ENCODE measurements around the gene RASL10A.

DNA sequence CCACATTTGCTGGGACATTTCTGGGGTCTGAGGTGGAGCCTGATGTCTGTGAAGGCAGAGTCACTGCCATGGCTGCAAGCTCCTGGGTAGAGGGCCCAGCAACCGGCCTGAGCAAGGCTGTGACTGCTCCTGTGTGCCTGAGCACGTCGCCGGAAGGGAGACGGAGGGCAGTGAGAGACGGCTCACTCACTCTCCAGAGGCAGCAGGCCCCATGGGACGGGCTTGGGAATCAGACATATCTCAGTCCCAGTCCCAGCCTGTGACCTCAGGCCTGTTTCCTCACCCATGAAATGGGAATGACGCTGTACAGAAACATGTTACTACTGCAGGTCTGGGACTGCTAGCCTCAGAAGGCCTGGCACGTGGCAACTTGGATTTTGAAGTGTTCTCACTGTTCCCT, 36.4 kb upstream of the RASL10A start:
- TF ChIP-seq, protein P1, sequence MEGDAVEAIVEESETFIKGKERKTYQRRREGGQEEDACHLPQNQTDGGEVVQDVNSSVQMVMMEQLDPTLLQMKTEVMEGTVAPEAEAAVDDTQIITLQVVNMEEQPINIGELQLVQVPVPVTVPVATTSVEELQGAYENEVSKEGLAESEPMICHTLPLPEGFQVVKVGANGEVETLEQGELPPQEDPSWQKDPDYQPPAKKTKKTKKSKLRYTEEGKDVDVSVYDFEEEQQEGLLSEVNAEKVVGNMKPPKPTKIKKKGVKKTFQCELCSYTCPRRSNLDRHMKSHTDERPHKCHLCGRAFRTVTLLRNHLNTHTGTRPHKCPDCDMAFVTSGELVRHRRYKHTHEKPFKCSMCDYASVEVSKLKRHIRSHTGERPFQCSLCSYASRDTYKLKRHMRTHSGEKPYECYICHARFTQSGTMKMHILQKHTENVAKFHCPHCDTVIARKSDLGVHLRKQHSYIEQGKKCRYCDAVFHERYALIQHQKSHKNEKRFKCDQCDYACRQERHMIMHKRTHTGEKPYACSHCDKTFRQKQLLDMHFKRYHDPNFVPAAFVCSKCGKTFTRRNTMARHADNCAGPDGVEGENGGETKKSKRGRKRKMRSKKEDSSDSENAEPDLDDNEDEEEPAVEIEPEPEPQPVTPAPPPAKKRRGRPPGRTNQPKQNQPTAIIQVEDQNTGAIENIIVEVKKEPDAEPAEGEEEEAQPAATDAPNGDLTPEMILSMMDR (IDR thresholded peaks at IDR 0.05), result no peak
- no peak for TF ChIP-seq POLR2AphosphoS5 (IDR thresholded peaks at IDR 0.05)
- TF ChIP-seq EP300 (IDR thresholded peaks at IDR 0.05), result no peak
- no peak for TF ChIP-seq POLR2A (IDR thresholded peaks at IDR 0.05)
